ENCODE measurements around the gene ITIH5. TPM values are rescaled to one million over a fixed set of nuclear protein-coding genes. Genes with fewer than 3 reads are reported as not detected.

Gene ITIH5
- polyA plus RNA-seq, 1 donor from 2014 or later, result 0.28 TPM

DNA sequence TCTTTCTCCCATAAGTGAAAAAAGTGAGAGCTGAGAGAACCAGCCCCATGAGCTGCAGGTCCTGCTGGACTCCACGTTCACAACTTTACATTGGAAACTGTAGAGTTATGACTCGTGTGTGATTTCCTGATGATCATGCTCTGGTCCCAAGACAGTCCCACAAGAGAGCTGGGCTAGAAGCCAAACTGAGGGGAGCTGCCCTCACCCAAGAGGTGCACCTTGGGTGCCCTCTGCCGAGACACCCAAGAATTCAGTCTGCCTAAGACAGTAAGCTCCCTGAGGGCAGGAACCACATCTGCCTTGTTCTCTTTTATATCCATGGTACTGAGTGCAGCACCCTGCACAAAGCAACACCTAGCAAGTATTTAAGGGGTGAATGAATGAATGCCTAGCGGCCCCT, 143.1 kb downstream of the ITIH5 start:
- Histone ChIP-seq H3K27me3 (ENCODE audit: insufficient read depth, low read depth, low read length) (no peaks in the 10 kb centered on the region), H3K9me2 (ENCODE audit: insufficient read depth, low read length) (no peaks in the 10 kb centered on the region), H3K4me2 (ENCODE audit: low read length) (no peak overlapping the region), H3K36me3 (ENCODE audit: insufficient read depth, low read length) (no peaks in the 10 kb centered on the region), H3F3A (ENCODE audit: insufficient read depth, low read length, poor library complexity, severe bottlenecking) (no peaks in the 10 kb centered on the region), H3K27ac (ENCODE audit: low read length) (no peak overlapping the region), H3K79me2 (replicated peaks; ENCODE audit: insufficient read depth, low read length) (no peaks in the 10 kb centered on the region), H2AFZ (ENCODE audit: low read depth, low read length) (no peak overlapping the region), H4K20me1 (ENCODE audit: insufficient read depth) (no peaks in the 10 kb centered on the region), H3K9me3 (ENCODE audit: low read length) (no peaks in the 10 kb centered on the region), H3K4me3 (ENCODE audit: low read length) (no peak overlapping the region), H3K9ac (ENCODE audit: low read length) (no peak overlapping the region)
- no peak for TF ChIP-seq POLR2AphosphoS5 (IDR thresholded peaks at IDR 0.05)
- no peak for TF ChIP-seq EZH2 (IDR thresholded peaks at IDR 0.05; ENCODE audit: borderline replicate concordance, insufficient read depth, low read length, poor library complexity, severe bottlenecking)
- no peak for TF ChIP-seq RAD21 (conservative IDR thresholded peaks at IDR 0.05)
- no peak for TF ChIP-seq TAF1 (IDR thresholded peaks at IDR 0.05; ENCODE audit: low read depth)

DNA sequence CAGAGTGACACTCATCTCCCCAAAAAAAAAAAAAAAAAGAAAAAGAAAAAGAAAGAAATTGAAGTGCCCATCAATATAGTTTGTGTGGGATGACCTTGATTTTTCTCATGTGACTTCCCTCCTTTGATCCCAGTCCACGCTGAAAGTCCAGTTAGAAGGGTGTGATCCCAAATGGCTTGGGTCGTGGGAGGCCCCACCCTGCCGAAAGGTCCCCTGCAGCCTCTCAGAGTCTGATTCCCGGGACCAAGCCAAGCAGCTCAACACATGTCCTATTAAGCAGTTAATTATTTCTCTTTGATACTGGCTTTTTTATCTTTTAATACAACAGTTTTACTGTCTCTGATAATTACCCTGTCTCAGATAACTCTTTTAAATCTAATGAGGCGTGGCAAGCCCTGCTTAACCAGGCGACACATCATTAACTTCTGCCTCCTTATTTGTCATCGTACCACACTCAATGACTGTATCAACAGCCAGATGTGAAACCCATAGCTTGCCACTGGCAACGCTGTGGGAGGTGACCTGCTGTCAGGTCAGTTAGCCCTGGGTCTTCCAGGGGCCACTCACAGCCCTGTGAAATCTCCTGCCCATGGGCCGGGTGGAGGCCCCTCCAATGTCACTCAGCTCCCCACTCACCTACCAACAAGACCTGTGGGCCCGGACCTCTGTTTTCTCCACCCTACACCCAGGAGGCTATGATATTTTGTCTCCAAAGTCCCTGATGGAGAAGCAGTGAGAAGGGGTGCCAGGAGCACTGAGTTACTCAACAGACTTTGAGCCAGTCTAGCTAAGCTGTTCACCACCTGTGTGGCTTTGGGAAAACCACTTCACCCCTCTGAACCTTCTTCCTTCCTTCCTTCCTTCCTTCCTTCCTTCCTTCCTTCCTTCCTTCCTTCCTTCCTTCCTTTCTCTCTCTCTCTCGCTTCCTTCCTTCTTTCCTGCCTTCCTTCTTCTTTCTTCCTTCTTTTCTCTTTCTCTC, 146.0 kb downstream of the ITIH5 start:
- Histone ChIP-seq H3K9me2 (ENCODE audit: insufficient read depth, low read length) (no peaks in the 10 kb centered on the region), H3K4me3 (ENCODE audit: low read length) (no peak overlapping the region), H3K4me2 (ENCODE audit: low read length) (no peak overlapping the region), H3K9me3 (ENCODE audit: low read length) (no peaks in the 10 kb centered on the region), H3K79me2 (replicated peaks; ENCODE audit: insufficient read depth, low read length) (no peaks in the 10 kb centered on the region), H3K9ac (ENCODE audit: low read length) (no peak overlapping the region), H4K20me1 (ENCODE audit: insufficient read depth) (no peaks in the 10 kb centered on the region), H3F3A (ENCODE audit: insufficient read depth, low read length, poor library complexity, severe bottlenecking) (no peaks in the 10 kb centered on the region), H3K27ac (ENCODE audit: low read length) (no peak overlapping the region), H2AFZ (ENCODE audit: low read depth, low read length) (no peak overlapping the region), H3K36me3 (ENCODE audit: insufficient read depth, low read length) (no peaks in the 10 kb centered on the region), H3K27me3 (ENCODE audit: insufficient read depth, low read depth, low read length) (no peaks in the 10 kb centered on the region)
- TF ChIP-seq TAF1 (IDR thresholded peaks at IDR 0.05; ENCODE audit: low read depth) (no peak), RAD21 (conservative IDR thresholded peaks at IDR 0.05) (no peak), MXI1 (conservative IDR thresholded peaks at IDR 0.05; ENCODE audit: poor library complexity, severe bottlenecking) (no peak), POLR2AphosphoS5 (IDR thresholded peaks at IDR 0.05) (no peak), EZH2 (IDR thresholded peaks at IDR 0.05; ENCODE audit: borderline replicate concordance, insufficient read depth, low read length, poor library complexity, severe bottlenecking) (no peak), SMC3 (conservative IDR thresholded peaks at IDR 0.05; ENCODE audit: poor library complexity) (no peak), EP300 (conservative IDR thresholded peaks at IDR 0.05; ENCODE audit: poor library complexity, severe bottlenecking) (no peak)
- TF ChIP-seq, protein P1, sequence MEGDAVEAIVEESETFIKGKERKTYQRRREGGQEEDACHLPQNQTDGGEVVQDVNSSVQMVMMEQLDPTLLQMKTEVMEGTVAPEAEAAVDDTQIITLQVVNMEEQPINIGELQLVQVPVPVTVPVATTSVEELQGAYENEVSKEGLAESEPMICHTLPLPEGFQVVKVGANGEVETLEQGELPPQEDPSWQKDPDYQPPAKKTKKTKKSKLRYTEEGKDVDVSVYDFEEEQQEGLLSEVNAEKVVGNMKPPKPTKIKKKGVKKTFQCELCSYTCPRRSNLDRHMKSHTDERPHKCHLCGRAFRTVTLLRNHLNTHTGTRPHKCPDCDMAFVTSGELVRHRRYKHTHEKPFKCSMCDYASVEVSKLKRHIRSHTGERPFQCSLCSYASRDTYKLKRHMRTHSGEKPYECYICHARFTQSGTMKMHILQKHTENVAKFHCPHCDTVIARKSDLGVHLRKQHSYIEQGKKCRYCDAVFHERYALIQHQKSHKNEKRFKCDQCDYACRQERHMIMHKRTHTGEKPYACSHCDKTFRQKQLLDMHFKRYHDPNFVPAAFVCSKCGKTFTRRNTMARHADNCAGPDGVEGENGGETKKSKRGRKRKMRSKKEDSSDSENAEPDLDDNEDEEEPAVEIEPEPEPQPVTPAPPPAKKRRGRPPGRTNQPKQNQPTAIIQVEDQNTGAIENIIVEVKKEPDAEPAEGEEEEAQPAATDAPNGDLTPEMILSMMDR (IDR thresholded peaks at IDR 0.05; ENCODE audit: poor library complexity, severe bottlenecking), result no peak
- TF ChIP-seq, protein P2, sequence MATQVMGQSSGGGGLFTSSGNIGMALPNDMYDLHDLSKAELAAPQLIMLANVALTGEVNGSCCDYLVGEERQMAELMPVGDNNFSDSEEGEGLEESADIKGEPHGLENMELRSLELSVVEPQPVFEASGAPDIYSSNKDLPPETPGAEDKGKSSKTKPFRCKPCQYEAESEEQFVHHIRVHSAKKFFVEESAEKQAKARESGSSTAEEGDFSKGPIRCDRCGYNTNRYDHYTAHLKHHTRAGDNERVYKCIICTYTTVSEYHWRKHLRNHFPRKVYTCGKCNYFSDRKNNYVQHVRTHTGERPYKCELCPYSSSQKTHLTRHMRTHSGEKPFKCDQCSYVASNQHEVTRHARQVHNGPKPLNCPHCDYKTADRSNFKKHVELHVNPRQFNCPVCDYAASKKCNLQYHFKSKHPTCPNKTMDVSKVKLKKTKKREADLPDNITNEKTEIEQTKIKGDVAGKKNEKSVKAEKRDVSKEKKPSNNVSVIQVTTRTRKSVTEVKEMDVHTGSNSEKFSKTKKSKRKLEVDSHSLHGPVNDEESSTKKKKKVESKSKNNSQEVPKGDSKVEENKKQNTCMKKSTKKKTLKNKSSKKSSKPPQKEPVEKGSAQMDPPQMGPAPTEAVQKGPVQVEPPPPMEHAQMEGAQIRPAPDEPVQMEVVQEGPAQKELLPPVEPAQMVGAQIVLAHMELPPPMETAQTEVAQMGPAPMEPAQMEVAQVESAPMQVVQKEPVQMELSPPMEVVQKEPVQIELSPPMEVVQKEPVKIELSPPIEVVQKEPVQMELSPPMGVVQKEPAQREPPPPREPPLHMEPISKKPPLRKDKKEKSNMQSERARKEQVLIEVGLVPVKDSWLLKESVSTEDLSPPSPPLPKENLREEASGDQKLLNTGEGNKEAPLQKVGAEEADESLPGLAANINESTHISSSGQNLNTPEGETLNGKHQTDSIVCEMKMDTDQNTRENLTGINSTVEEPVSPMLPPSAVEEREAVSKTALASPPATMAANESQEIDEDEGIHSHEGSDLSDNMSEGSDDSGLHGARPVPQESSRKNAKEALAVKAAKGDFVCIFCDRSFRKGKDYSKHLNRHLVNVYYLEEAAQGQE (IDR thresholded peaks at IDR 0.05; ENCODE audit: borderline replicate concordance), result no peak
